GM18909 (cell line): ENCODE results near the gene VAT1L.

ENCODE experiments used
- ATAC-seq: cut with Tn5 transposase; IDR thresholded peaks from one replicate; pipeline ENCODE4 v1.9.1; 2021; ENCODE audit warnings: mild to moderate bottlenecking; ENCODE audit not compliant: unreplicated experiment, poor library complexity

VAT1L gene

GRCh38 chr16:77788181-77789084 lies at the start of gene VAT1L:
Gene VAT1L, plus strand, starts transcription at chr16:77788564. Its CDS starts 119 bp downstream, at chr16:77788683.
- ATAC-seq: no peak

DNA sequence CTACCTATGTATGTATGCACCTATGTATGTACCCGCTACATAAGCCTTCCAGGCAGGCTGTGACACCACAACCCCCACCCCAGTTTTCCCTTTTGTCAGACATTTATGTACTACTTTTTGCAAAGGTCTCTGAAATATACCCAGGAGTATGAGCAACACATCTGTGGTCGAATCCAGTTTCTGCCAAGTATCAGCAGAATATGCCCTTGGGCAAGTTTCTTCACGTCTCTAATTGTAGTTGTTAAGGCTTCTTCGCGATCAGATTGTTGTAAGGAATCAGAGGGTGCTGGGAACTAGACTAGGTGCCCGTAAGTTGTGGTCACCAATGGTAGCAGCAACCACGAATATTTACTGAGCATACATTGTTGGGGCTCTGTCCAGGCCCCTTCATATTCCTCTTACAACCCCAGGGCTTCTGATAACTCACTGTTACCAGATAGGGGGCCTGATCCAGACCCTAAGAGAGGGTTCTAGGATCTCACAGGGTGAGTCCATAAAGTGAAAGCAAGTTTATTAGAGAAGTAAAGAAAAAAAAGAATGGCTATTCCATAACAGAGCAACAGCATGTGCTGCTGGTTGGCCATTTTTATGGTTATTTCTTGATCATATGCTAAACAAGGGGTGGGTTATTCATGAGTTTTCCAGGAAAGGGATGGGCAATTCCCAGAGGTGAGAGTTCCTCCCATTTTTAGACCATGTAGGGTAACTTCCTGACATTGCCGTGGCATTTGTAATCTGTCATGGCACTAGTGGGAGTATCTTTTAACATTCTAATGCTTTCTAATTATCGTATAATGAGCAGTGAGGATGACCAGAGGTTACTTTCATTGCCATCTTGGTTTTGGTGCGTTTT lies 49.4 kb upstream of the VAT1L start:
- no peak for ATAC-seq

GRCh38 chr16:77739559-77739892 lies 48.8 kb upstream of the VAT1L start:
- ATAC-seq: no peak

DNA sequence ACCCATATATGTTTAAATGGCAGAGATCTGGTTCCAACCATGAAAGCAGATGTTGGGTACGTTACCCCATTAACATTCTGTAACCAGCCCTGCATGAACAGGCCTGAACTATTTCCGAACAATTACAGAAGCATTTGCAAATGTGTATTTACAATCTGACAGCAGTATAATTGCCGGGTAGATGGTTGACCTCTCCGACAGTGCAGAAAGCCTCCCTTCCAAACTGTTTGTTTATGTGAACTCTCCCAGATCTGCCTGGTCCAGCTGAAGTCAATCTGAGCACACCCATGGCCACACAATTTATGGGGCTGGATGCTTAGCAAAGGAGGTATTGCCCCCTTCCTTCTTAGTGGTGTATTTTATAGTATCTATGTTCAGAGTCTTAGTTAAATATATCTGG lies 44.2 kb upstream of the VAT1L start:
- no peak for ATAC-seq

- no peak for ATAC-seq
Measured at GRCh38 chr16:77745972-77746371, 42.4 kb upstream of the VAT1L start.

GRCh38 chr16:77748421-77749005 lies 39.9 kb upstream of the VAT1L start:
- ATAC-seq: no peak

GRCh38 chr16:77749415-77749814 lies 38.9 kb upstream of the VAT1L start:
- ATAC-seq: no peak

GRCh38 chr16:77758046-77758445 lies 30.3 kb upstream of the VAT1L start:
- ATAC-seq: no peak

- ATAC-seq: no peak
Measured at GRCh38 chr16:77758508-77758907, 29.9 kb upstream of the VAT1L start.

DNA sequence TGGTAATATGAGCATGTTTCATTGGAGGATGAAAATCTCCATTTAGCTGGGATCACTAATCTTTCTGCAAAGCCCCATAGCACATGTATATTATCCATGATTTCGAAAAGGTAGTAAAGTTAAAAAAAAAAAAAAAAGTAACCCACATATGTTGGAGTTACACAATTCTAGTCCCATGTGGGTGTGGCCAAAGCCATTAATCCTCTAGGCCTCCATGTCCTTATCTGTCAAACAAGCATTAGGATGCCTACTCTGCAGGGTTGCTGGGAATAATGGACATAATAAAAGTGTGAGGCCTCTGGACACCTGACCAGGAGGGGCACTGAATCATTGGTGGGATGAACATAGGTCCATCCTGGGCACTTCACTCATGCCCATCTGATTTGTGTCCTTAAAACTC lies 29.2 kb upstream of the VAT1L start:
- ATAC-seq: no peak

DNA sequence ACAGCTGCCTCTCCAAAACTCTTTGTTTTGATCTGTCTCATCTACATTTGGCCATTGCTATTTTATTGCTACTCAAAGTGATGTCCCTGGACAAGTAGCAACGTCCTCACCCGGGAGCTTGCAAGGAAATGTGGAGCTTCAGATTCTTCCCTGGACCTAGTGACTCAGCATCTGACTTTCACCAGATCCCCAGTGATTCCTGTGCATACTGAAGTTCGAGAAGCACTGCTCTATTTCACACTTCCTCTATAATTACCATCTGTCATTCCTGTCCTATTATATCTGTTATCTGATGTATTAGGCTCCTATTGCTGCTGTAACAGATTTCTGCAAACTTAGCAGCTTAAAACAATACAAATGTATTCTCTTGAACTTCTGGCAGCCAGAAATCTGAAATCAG lies 28.5 kb upstream of the VAT1L start:
- no peak for ATAC-seq

DNA sequence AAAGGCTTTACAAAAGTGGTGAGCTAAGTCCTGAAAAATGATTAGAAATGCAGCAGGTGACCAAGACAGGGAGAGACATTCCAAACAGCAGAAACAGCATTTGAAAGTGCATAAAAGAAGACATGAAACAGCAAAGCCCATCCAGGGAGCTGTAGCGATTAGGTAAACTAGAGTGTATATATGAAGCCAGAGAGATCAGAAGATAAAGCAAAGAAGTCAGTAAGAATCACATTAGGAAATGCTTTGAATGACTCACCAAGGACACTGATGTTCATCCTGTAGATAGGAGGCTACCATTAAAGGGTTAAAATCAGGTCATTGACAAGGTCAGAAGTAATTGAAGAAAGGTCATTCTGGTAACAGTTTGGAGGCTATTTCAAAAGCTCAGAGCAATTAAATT lies 27.6 kb upstream of the VAT1L start:
- ATAC-seq: no peak

DNA sequence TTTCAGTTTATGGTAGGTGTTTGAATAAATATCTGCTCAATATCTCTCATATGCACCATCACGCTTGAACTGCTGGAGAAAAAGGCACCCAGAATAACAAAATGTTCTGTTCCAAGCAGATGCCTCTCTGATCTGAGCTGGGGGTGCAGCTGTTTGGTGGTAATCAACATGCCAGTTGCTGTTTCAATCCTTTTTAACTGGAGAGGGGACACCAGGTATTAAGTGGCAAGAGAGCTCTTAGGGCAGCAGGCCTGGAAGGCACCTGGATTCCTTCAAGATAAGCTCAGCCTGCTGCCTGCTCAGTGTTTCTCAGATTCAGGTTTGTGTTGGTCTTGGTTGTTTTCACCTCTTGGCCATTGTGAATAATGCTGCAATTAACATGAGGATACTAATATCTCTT lies 27.2 kb upstream of the VAT1L start:
- no peak for ATAC-seq

DNA sequence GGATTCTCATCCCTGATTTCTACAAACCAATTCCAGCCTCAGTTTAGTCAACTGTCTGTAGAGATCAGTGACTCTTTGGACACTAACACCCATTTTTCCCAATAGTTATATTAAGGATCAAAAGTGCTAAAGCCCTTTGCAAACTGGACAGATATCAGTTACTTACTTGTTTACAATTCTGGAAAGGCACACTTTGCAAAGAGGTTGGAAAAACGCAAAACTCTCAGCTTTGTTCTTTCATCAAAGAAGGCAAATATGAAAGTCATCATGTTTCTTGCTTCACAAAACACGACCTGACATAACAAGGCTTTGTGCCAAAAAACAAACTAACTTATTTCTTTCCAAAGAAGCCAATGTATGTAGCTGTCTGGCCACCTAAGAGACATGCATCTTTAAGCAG lies 26.1 kb upstream of the VAT1L start:
- ATAC-seq: no peak

DNA sequence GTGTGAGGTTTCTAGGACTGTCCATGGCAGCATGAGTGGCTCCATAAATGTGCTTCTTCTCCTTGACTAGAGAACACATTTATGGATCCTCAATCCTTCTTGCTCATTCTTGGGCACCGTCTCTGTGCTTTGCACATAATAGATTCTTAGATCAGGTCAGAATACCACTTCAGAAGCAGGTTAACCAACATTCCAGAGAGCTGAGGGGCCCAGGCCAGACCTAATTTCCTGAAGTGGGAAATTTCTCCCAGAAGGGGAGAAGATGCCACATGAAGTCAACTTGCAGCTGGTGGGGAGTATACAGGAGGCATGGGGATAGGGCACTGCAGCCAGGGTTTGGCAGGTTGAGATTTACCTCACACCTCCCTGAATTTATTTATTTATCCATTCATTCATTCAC lies 24.4 kb upstream of the VAT1L start:
- ATAC-seq: no peak

DNA sequence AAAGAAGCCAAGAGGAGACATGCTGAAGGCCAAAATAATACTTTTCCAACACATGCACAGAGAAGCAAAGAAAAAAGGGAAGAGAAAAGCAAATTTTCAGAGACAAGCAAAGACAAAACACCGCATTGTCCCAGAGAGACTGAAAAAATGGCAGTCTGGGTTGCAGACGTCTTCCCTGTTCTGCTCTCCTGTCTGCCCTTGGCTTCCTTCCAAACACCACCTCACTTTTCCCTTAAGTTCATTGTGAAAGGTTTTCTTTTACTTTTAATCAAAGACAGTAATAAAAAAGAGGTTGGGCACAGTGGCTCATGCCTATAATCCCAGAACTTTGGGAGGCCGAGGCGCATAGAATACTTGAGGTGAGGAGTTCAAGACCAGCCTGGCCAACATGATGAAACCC lies 21.2 kb upstream of the VAT1L start:
- ATAC-seq: no peak

GRCh38 chr16:77767826-77768225 lies 20.5 kb upstream of the VAT1L start:
- ATAC-seq: no peak

- ATAC-seq: no peak
Measured at GRCh38 chr16:77775911-77776909, 12.2 kb upstream of the VAT1L start.

- no peak for ATAC-seq
Measured at GRCh38 chr16:77777745-77778144, 10.6 kb upstream of the VAT1L start.

- no peak for ATAC-seq
Measured at GRCh38 chr16:77780378-77780837, 8.0 kb upstream of the VAT1L start.
